Umbilical cord (tissue), 2 donors: ENCODE results near the gene BPIFB1. TPM values are rescaled to one million over a fixed set of nuclear protein-coding genes. Genes with fewer than 3 reads are reported as not detected.

Source experiments
- DNase-seq: peaks from one replicate; pipeline ENCODE4 v3.0.0-alpha.2; 2015; ENCODE audit warnings: low spot score
- total RNA-seq: library from RNA; depleted of rRNA; stranded (reverse); fragments of >200 nt; gene quantifications from one replicate; pipeline ENCODE4 v1.2.3, GENCODE V29; 2014; ENCODE audit warnings: low replicate concordance; ENCODE audit not compliant: insufficient read depth

Gene BPIFB1
- total RNA-seq, 1 donor from 2014 or later = 1.4 TPM

DNA sequence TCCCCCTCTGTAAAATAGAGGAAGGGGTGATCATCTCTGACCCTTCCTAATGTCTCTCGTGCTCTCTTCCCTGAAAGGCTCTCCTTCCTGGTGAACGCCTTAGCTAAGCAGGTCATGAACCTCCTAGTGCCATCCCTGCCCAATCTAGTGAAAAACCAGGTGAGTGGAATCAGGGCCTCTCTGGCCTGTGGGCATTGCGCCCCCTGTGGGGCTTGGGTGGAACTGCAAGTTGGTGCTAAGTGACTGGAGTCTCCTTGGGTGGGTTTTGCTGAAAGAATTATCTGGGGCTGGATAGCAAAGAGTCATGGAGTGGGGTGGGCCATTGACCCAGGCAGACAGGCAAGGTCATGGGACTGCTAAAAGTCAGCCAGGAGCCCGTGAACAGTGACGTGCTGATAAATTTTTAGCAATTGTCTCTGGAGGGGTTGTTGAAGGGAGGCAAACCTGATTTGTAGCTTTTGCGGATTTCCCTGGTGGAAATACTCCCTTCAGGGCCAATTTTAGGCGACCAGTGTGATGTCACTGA is 8.9 kb downstream of the BPIFB1 start:
- DNase-seq = no peak

DNA sequence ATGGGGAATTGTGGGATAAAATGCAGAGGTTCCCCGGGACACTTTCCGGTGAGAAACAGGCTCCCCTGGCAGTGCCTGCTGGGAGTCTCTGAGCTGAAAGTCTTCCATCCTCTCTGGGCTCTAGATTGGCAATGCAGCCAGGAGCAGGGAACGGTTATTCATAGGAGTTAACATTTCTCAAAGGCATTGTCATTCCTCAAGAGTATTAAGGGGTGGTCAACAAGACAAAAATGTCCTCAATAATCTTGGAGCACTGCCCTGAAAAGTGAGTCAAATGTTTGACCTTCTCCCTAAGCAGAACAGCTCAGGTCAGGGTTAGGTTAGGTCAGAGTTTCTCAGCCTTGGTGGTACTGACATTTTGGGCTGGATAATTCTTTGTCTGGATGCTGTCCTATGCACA is 13.2 kb downstream of the BPIFB1 start:
- DNase-seq = no peak

- no peak for DNase-seq
These were observed 15.4 kb downstream of the BPIFB1 start for GRCh38 chr20:33298391-33298790.

DNA sequence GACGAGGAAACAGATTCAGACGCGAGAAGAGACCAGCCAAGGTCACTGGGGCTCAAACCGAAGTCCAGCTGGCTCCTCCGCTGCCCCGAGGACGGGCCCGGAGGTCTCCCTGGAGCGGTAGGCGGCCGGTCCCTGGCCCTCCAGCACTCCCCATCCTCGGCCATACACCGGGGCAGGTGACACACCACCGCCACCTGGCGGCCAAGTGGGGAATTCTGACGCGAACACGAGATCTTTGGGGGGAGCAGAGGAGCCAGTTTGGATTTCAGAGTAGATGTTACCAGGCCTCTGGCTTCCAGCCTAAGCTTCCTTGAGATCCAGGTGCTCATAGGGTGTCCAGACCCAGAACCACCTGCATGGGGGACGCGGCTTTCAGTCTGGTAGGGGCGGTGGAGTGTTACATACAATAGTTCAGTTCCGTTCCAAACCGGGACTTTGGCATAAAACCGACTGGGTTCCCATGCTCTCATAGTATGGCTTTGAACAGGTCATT is 16.1 kb downstream of the BPIFB1 start:
- peak; percentile 13 for DNase-seq

DNA sequence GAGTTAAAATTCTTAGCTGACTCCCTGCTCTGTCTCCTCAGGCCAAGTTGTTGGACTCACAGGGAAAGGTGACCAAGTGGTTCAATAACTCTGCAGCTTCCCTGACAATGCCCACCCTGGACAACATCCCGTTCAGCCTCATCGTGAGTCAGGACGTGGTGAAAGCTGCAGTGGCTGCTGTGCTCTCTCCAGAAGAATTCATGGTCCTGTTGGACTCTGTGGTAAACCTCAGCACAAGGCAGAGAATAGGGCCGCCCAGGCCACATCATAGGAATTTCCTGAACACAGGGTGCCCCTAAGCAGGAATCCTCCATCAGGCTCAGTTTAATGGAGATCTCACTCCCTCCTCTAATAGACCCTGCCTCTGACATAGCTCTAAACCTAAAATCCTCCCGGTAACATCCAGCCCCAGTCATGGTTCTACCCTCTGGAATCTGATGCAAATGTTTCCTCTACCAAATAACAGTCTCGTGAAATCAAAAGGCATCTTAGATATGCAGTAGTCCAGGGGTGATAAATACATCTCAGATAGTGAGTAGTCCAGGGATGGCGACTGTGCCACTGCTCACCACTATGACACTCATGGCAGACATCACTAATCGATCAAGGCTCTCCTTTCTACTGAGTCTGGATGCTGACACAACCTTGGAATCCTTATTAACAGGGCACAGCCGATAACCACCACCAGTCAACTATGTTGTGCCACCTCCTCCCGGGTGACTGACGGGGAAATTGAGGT is 18.3 kb downstream of the BPIFB1 start:
- DNase-seq = no peak

DNA sequence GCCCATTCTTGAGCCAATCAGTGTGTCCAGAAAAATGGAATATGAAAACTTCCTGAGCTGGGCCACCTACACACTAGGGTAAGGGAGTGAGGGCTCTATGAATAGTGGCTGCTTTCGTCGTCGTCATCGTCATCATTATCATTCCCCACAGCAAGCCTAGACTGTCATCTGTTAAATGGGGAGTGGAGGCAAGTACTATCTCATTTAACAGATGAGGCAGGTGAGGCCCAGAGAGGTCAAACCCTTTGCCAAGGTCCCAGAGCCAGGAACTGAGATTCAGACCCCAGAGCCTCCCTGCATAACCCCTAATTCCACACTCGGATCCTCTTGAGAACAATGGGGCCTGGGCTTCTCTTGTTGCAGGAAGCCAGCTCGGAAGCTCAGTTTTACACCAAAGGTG is 20.6 kb downstream of the BPIFB1 start:
- no peak for DNase-seq

GRCh38 chr20:33304046-33304445 is 21.0 kb downstream of the BPIFB1 start:
- DNase-seq = no peak

GRCh38 chr20:33305589-33306057 is 22.6 kb downstream of the BPIFB1 start:
- DNase-seq = no peak

- DNase-seq = no peak
These were observed 23.2 kb downstream of the BPIFB1 start for GRCh38 chr20:33306228-33306627.

DNA sequence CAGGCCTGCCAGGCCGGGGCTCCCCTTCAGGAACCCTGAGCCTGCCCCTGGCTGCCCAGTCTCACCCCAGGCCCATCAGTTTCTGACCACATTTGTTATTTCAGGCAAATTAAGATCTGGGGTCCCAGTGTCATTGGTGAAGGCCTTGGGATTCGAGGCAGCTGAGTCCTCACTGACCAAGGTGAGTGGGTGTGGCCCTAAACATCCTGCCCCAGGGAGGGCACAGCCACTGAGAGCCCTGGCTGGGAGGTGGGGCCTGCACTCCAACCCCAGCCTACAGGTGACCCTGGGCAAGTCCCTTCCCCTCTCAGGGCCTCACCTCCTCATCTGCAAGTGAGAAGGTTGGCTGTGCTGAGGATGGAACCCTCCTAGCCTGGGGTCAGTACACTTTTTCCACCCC is 23.8 kb downstream of the BPIFB1 start:
- DNase-seq = no peak

GRCh38 chr20:33308668-33309067 is 25.7 kb downstream of the BPIFB1 start:
- no peak for DNase-seq

DNA sequence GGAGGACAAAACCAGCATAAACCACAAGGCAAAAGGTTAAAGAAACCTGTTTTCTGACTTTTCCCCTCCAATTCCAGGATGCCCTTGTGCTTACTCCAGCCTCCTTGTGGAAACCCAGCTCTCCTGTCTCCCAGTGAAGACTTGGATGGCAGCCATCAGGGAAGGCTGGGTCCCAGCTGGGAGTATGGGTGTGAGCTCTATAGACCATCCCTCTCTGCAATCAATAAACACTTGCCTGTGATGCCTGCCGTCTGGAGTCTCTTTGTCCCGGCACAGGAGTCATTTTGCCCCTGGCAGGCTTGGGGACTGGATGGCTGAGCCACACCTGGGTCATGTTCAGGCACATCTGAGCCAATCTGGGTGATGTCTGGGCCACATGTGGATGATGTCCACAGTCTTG is 26.6 kb downstream of the BPIFB1 start:
- no peak for DNase-seq

DNA sequence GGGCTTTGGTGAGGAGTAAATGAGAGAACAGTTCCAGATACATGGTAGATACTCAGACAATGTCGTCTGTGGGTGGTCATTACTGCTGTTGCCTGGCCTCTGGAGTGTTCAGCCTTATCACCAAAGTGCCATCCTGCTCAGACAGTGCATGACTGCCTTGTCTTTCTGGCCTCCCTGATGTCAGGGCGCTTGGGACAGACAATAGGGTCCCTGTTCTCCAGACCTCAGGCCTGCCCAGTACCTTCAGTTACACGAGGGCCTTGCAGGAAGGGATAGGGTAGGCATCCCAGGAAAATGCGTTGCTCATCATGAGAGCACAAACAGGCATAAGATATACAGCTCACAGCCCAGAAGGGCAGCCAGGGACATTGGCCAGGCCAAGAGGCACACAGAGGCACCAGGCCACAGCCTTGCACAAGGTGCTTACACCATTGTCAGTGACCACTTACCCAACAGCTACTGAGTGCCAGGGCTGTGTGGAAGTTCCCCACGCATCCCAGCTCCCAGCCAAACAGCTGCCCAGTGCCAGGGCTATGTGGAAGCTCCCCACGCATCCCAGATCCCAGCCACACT is 27.4 kb downstream of the BPIFB1 start:
- DNase-seq = no peak

- no peak for DNase-seq
These were observed 28.0 kb downstream of the BPIFB1 start for GRCh38 chr20:33311011-33311410.

GRCh38 chr20:33311996-33312395 is 29.0 kb downstream of the BPIFB1 start:
- no peak for DNase-seq

- DNase-seq = no peak
These were observed 29.6 kb downstream of the BPIFB1 start for GRCh38 chr20:33312583-33312982.

GRCh38 chr20:33313686-33314314 is 30.8 kb downstream of the BPIFB1 start:
- no peak for DNase-seq

GRCh38 chr20:33316343-33316742 is 33.3 kb downstream of the BPIFB1 start:
- no peak for DNase-seq

GRCh38 chr20:33316958-33317357 is 33.9 kb downstream of the BPIFB1 start:
- no peak for DNase-seq

GRCh38 chr20:33317424-33318095 is 34.5 kb downstream of the BPIFB1 start:
- DNase-seq = no peak

DNA sequence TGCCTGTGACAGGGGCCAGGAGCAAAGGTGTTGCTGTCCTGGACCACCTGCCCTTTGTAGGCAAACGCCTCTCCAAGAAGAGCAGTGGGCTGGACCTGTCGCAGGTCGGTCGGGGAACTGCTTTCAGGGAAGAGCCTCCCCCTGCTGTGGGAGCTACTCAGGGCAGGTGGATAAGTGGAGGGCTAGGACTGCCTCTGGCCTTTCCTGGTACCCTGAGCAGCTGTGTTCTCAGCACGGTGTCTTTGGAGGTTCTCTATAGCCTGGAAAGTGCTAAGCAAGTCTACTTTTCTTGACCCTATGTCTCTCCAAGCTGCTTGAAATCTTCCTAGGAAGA is 35.0 kb downstream of the BPIFB1 start:
- DNase-seq = no peak

- DNase-seq = no peak
These were observed 37.0 kb downstream of the BPIFB1 start for GRCh38 chr20:33320006-33320405.
